Mesenteric fat pad (tissue), 1 donor: ENCODE measurements around the gene ATP11A. TPM values are rescaled to one million over a fixed set of nuclear protein-coding genes. Genes with fewer than 3 reads are reported as not detected.

Experiments
- DNase-seq: peaks from one replicate; pipeline ENCODE4 v3.0.0-alpha.2; 2020; ENCODE audit warnings: low spot score
- total RNA-seq: library from RNA; stranded (reverse); fragmentation: NEBNext Ultra II Directional; extraction: Animal tissue kit (Norgen Biotek cat#: 25700); gene quantifications from one replicate; pipeline ENCODE4 v1.2.1, GENCODE V29; 2021
- donor health status: DM: yes; HTN: yes; CAD: no.

The ATP11A gene
- total RNA-seq, 1 donor from 2014 or later = 63.5 TPM

DNA sequence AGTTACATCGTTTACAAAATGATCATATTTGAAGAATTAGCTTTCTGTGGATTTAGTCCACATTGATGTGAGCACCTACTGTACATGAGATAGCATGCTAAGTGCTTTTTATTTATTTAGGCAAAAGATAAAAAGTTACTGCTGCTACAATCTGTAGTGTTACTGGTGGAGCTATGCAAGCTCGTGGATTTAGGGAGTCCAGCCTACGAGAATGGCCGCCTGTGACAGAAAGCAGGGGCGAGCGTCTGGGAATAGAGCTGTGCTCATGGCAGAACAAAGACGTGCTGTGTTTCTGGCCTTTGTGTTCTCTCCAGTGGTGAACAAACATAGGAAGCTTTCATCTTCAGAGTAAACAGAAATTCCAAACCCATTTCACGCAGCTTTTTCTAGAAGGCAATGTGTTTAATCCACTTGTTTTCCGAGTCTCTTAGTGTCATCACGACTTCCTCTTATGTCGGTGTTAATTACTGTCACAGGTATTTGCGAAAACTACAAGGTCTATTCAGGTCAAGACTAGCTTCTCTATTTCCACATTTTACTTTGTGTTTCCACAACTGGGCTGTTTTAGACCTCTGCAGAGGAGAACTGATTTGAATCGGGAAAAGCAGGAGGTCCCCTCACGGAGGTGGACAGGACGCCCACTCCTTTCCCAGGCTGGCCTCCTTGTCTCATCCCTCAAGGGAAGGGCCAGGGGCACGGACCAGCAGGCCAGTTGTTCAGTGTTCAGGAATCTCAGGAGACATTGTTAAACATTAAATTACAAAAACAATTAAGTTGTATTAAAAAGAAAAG is 67.3 kb downstream of the ATP11A start:
- DNase-seq = no peak

DNA sequence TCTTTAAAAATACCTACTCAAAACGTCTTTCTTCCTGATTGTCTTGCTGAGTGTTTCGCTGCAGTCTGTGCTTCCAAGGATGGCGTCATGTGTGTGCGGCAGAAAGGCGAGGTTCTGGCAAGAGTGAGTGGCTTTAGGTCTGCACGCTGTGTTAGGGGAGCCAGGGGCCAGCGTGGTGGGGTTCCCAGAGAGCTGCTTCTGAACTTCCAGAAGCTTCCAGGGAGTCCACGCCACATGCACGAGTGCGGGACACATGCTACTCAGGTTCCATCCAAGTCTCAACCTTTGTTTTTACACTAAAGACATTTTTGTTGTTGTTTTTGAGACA is 67.9 kb downstream of the ATP11A start:
- no peak for DNase-seq

DNA sequence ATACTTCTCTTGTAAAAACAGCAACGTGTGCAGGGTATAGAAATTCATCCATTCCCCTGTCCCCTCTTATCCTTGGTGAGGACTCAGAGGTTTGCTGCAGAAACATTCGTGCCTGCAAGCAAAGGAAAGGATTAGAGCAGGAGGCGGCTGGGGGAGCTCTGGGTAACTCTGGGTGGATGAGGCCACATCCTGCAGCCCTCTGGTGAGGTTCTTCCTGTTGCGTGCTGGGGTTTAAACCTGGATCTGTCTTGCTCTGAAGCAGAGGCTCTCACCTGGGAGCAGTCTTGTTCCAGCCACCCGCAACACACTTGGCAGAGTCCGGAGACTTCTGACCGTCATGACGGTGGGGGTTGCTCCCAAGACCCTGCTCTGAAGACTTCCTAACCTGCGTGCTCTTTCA is 69.2 kb downstream of the ATP11A start:
- DNase-seq = no peak

DNA sequence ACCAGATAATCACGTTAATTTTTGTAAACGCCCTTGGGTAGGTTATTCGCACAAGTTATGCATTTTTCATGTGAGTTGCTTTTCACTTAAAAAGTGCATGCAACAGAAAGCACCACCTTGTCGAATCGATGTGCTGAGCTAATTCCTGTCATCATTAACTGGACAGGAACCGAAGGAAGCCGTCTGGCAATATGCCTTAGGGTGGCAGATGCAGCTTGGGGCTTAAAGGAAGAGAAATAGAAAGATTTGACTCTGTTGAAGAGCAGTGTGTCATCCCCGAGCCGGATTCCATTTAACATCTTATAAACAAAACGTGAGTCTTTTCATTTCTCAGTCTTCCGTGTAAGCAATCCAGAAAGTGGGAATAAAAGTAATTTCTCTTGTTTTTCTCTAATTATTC is 70.0 kb downstream of the ATP11A start:
- DNase-seq = no peak

DNA sequence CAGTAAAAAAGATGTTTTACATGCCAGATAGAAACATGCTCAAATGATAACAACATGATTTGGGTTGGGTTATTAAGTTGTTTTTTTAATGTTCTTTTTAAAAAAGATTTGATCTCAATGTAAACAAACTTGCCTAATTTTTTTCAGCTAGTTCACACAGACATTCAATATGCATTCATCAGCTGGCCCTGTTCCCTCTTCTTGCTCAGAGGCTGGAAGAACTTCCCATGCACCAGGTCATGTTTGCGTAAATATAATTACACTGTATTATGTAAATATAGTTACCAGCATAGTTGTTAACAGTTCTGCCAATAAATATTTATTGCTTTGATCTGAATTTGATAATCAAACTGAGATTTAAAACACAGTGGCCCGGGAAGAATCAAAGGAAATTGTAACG is 70.6 kb downstream of the ATP11A start:
- DNase-seq = no peak

DNA sequence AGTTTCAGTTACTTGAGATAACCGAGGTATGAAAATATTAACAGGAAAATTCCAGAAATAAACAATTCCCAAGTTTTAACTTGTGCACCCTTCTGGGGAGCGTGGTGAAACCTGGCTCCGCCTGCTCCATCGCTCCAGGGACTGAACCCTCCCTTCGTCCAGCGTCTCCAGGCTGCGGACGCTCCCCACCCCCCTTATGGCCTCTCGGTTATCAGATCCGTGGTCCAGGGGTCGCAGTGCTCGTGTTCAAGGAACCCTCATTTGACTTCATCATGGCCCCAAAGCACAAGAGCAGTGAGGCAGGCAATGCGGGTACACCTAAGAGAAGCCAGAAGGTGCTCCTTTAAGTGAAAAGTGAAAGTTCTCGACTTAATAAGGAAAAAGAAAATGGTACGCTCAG is 71.1 kb downstream of the ATP11A start:
- DNase-seq = no peak

DNA sequence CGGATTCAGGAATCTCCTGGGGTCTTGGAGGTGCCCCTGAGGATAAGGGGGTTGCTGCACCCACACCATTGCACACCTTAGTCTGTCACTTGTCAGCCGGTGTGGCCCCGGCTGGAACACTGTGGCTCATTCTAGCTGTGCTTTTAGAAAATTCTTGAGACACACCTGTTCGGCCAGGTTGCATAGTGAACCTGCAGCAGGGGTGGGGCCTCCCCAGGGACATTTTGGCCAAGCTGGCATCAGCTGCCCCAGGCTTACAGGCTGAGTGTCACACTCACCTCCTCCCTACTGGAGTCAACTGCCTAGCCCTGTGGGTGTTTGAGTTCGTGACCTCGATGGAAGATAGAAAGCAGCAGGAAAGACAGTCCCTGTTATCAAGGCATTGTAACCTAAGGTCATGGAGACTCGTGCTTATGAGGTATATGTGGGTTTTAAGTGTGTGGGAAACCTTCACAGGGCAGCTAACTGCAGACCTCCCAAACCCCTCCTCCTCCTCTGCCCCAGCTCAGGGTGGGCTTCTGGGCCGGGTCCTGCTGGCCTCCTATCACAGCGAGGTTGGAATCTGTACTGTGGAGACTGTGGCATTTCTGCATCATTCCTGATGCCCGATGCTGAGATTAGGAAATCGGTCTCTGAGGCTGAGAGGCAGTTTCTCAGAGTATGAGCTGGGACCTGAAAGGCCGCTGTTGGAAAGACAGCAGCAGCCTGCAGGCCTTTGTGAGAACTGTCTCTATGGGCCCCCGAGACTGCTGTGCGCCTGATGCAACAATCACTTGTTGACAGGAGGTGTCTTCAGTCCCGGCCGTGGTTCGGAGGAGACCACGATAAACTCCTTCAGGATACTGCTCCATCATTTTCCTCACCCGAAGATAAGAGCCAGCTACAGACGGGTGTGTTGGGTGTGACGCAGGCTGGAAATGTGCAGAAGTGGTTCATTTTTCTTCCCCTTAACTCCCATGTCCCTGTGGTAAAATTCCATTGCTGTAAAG is 72.2 kb downstream of the ATP11A start:
- DNase-seq = no peak

DNA sequence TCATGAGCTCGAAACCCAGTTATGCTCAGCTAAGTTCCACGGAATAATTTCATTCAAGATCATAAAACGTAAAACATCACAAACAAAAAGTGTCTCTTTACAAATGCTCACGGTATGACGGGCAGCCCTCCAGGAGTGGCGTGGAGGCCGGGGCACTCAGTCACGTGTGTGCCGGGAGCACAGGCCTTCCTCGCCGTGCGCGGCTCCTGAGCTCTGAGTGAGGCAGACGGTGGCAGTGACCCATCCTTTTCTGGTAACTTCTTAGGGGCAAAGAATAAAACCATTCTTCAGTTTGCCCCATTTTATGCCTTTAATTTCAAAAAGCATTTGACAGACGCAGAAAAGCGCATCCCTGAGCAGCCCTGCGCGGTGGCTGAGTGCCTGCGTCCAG is 72.8 kb downstream of the ATP11A start:
- no peak for DNase-seq

DNA sequence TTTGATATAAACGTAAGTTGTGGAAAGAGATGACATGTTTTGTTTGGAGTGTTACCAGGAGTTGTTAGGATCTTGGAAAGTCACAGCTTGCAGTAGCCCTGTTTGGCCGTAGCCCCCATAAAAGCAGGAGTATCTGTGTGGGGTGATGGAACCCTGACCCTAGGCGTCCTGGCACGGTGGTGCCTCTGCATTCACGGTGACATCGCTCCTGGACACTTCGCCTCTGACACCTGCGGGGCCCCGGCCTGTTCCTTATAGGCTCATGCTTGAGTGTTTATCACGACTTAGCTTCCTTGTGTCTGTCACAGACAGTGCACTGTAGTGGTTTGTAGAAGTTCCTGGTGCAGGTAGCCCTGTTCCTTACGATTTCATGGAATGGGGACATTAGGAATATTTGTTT is 74.2 kb downstream of the ATP11A start:
- no peak for DNase-seq

DNA sequence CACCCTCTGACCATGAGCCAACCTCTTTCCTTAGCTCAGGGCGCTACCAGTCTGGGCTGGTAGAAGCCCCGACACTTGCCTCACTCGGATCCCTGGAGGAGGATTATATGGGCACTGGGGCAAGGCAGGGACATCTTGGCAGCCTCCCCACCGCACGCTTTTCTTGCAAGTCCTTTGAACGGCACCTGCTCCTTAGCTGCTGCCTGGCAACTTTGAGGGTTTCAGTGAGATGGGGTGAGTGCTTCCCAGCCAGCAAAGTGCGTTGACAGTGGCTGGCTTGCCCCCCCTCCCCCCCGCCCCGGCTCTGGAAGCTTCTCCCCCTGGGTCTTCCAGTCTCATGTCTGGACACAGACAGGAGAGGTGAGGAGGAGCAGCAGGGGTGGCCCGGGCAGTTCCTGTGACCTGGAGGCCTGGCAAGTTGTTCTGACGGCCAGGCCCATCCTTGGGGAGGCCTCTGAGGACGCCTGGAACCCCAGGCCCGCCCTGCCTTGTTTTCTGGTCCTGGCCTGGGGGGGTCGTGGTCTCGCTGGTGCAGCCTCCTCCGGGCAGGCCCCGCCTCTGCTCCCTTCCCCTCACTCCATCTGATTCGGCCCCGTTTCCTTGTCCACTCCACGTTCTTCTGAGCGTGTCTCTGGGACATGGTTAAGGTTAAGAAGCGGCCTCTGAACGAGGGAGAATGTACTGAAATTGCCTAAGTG is 75.2 kb downstream of the ATP11A start:
- DNase-seq = no peak

DNA sequence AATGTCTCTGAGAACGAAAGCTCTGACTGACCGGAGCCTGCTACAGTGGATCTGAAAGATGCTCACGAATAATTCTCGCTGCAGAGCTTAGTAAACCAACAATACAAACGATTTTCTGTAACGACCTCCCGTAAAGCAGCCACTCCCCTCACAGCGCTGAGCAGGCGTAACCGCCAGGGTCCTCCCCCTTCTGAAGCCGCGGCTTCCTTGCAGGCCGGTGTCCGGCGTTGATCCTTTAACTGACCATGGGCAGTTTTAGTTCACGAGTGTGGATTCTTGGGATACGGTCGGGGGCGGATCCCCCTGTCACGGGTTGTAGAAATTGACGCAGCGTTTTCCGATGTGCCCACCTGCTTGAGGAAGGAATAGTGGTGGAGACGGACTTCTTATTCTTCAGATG is 75.9 kb downstream of the ATP11A start:
- no peak for DNase-seq

DNA sequence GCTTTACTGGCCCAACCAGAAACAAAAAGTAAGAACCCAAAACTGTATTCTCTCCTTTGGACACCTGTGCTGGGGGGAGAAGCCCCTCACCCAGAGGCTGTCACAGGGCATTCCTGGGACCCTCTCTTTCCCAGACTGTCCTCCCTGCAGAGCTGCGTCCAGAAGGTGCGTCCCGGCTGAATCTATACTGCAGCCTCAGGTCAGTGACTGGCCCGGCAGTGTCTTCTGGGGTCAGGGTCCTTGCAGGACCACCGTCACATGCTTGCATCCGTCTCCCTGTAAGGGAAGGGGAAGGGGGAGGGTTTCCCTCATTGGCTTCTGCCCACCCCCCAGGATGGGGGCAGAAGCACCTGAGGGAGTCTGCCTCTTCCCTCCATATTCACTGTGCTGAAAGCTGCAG is 76.5 kb downstream of the ATP11A start:
- no peak for DNase-seq

DNA sequence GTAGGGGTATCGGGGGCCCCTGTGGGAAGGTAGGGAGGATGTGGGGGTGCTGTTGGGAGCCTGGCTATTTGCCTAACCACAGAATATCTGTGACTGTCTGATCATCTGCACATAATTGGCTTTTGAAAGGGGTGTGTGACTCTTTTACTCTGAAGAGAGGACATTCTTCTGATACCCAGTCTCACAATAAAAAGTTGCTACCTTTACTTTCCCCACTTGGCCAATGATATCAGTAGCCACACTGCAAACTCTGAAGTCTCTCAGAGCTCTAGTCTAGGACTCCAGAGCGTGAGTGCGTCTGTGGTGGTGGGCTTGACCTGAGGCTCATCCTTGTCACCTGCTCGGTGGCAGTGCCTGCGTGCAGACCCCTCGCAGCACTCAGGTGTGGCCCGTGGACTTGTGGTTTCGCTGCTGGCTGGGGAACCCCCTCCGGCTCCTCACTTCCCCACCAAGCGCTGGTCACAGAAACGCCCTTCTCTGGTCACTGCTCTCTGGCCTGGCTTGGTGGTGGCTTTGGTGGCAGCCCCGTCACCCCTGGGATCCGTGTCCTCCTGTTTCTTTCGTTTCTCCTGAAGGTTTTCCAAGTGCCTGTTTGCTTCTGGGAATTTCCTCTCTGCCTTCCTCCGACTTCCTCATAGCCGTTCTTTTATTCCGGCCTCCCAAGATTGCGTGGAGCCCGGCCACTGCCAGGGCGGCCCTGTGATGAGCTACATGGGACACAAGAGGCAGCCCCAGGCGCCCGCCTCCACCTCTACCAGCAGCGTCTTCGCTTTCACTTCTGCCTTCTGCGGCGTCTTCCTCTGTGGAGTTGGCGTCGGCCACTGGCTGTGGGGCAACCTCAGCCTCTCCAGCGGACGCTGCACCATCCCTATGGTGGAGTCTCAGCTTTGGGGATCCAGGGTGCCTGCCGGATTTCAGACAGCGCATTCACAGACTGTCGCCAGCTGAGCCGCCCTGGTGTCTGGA is 78.0 kb downstream of the ATP11A start:
- no peak for DNase-seq

DNA sequence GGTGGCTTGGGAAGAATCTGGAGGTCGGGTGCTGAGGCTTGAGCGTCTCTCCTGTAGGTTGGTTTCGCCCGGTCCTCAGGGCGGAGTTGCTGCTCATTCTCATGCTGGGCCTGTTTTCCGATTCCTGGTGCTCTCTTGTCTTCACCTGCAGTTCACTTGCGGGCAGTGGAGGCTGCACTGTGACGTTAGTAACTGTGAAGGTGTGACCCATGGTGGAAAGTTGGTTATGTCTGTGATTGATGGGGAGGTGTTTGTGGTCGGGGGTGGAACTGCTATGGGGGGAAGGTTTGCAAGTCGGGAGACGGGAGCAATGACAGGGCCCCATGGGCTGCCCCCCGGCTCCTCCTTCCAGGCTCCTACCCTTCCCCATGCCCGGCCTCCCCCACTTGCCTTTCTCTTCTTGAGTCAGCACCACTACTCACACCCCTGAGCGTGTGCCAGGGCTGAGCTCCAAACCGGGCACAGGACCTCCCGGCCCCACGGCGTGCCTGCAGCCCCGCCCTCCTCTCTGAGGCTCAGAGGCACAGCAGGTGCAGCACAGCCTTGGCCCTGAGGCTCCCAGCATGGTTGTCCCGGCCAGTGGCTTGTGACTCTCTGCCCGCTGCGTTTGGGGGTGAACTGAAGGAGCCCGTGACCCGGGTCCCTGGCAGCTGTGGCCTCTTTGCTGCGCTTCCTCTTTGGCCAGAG is 79.1 kb downstream of the ATP11A start:
- DNase-seq = no peak

DNA sequence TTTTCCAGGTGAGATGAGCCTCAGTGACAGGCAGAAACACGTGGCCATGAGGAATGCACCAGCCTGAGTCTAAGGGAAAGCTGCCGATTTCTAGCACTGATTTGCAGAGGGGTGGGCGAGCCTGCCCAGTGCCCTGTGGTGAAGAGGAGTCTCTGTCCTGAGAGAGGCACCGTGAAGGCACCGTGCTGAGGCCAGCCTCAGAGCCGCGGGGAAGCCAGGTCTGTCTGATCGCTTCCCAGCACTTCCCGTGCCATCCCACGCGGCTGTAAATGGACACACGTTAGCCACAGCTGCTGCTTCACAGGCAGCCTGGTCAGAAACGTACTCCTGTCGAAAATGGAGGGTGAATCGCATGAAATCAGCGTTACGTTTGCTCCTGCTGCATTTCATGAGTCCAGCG is 79.8 kb downstream of the ATP11A start:
- no peak for DNase-seq

DNA sequence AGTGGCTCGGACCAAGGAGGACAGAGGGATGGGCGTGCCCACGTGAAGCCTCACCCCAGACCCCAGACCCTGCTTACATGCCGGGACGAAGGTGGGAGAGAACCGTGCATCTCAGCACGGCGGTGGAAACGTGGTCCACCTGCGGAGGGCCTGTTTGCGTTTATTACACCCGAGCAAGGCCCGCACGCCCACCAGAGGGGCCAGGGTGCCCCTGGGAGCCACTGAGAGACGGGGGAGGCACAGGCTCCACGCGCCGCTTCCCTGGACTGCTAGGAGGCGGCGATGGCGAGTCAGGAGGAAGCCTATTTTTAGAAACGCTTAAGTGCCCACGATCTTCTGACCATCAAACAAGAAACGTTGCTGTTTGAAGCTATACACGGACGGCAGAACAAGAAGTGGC is 80.7 kb downstream of the ATP11A start:
- no peak for DNase-seq

DNA sequence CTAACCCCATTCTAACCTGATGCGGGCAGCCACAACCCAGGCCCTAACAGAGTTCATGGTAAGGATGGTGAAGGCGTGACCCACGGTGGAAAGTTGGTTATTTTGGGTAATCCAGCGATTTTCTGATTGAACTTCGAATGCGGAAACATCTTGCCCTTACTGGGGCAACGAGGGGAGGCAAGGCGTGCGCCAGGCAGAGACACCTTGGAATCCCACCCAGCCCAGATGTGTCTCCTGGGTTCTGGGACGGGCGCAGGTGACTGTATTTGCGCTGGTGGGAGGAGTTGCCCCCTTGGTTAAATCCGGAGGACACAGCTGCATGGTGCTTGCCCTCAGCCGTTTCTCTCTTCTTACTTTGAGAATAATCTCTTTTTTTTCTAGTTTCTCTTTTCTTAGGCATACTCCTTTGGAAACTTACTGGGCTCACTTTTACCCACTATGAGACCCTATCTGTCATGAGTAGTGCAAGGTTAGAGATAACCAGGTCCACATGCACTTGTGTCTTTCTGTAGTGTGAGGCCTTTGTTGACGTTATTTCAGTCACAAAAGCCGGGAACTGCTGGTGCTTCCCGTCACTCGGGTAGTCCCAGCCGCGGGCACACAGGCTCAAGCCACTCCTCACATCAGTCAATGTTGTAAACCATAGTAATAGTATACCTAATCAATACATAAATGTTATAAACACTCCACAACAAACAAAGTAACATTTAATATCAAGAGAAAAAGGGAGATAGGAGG is 81.5 kb downstream of the ATP11A start:
- DNase-seq = no peak

DNA sequence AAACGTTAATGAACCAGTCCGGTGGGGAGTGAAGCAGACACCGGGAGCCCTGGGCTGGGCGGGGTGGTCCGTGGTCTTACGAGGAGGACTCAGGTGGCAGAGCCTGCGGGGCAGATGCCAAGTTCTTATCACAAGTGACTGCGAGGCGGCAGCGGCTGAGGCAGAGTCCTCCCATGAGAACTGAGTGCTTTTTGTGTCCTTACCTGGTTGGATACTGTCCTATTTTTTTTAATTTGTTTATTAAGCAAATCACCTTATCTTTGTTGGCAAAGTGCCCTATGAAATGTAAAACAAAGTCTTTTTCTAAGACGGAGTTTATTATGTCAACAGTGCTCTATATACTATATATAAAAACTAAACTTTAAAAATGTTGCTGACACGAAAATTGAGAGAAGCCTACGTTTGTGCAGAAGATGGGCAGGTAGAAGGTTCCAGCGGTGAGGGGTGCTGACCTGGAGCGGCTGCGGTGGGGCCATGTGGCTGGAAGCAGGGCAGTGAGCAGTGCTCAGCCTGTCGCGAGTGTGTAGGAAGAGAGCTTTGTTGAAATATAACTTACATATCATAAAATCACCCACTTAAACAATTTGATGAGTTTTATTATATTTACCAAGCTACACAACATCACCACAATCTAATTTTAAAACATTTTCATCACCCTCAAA is 82.2 kb downstream of the ATP11A start:
- no peak for DNase-seq

DNA sequence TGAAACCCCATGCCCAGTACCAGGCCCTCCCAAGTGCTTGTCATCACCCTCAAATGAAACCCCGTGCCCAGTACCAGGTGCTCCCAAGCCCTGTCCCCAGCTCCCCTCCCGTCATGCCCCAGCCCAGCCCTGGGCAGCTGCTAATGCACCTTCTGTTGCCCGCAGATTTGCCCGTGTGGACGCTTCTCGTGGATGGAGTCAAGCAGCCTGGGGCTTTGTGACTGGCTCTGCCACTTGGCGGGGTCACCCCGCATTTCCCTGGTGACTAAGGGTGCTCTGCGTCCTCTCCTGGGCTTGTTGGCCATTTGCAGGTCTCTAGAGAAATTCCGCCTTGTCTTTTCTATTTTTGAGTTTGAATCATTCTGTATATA is 82.7 kb downstream of the ATP11A start:
- no peak for DNase-seq
